Cardiac fibroblast (primary cell): ENCODE measurements around the gene C13orf46.

Experiments
- DNase-seq, 2 donors: peaks; one replicate each; pipeline versions ENCODE4 v3.0.0 to v3.0.0-alpha.2; 2010; ENCODE audit warnings: low read depth in 2 of 2
- H3K4me3 ChIP-seq, 2 donors: replicated peaks in 1 of 2; 1 replicate in 1 of 2; 2 replicates in 1 of 2; pipeline ENCODE4 v1.5.1; 2011; ENCODE audit warnings: low read depth in 2 of 2, low read length in 2 of 2, mild to moderate bottlenecking in 2 of 2, moderate library complexity in 1 of 2
- TF ChIP-seq, protein P1 (sequence below): IDR thresholded peaks from one replicate; pipeline ENCODE4 v1.5.1; 2011; ENCODE audit warnings: low read depth, mild to moderate bottlenecking, low read length, inconsistent platforms

The C13orf46 gene

DNA sequence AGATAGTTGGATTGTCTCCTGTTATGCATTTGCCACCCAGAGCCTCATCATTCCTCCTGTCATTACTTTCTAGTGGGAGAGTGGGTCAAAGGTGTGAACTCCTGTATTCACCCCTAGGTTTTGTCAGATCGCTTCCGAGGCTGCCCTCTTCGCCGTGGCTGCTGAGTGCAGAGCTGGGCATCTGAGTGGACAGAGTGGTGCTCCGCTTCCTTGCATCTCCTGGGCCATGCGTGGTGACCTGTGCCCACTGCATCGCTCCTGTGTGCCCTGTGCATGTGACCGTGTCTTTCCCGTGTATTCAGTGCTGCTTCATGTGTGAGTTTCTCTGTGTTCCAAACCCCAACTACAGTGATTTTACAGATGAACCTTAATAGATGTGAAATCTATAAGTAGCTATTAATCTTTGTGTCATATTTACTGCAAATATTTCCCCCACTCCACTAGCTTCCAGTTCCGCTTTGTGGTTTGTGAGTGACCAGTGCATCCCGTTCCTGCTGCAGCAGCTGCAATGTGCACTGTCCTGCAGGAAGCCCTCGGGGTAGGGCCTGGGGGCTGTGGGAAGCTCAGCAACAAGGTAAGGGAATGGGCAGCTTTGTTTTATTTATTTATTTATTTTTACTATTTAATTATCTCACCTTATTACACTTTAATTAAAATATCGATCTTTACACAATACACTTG lies 53.1 kb downstream of the C13orf46 start:
- TF ChIP-seq, protein P1, sequence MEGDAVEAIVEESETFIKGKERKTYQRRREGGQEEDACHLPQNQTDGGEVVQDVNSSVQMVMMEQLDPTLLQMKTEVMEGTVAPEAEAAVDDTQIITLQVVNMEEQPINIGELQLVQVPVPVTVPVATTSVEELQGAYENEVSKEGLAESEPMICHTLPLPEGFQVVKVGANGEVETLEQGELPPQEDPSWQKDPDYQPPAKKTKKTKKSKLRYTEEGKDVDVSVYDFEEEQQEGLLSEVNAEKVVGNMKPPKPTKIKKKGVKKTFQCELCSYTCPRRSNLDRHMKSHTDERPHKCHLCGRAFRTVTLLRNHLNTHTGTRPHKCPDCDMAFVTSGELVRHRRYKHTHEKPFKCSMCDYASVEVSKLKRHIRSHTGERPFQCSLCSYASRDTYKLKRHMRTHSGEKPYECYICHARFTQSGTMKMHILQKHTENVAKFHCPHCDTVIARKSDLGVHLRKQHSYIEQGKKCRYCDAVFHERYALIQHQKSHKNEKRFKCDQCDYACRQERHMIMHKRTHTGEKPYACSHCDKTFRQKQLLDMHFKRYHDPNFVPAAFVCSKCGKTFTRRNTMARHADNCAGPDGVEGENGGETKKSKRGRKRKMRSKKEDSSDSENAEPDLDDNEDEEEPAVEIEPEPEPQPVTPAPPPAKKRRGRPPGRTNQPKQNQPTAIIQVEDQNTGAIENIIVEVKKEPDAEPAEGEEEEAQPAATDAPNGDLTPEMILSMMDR: no peak
- no peak for DNase-seq
- no peak overlapping the region for H3K4me3 ChIP-seq

- no peak overlapping the region for H3K4me3 ChIP-seq
- TF ChIP-seq, protein P1: no peak
- DNase-seq: no peak
These were observed 53.9 kb downstream of the C13orf46 start for GRCh38 chr13:113919761-113920559.

- H3K4me3 ChIP-seq: no peak overlapping the region
- no peak for DNase-seq
- TF ChIP-seq, protein P1: no peak
These were observed 54.7 kb downstream of the C13orf46 start for GRCh38 chr13:113918981-113919701.

DNA sequence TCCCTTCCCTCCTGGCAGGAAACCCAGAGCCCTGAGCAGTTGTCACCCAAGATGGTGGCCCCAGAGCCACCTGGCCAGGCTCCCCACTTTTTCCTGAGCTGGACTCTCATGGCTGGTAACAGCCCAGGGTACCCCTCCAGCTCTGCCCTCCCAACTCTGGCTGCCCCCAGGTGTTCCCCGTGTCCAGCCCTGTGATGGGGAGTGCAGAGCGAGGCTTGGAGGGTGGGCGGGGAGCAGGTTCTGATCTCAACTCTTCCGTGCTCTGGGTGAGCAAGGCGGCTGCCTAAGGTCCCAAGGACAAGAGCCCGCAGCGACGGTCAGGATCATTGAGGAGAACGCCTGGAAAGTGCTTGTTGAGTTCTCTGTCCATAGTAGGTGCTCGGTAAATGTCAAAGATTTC lies 55.3 kb downstream of the C13orf46 start:
- DNase-seq: no peak
- H3K4me3 ChIP-seq: no peak overlapping the region
- TF ChIP-seq, protein P1: no peak

DNA sequence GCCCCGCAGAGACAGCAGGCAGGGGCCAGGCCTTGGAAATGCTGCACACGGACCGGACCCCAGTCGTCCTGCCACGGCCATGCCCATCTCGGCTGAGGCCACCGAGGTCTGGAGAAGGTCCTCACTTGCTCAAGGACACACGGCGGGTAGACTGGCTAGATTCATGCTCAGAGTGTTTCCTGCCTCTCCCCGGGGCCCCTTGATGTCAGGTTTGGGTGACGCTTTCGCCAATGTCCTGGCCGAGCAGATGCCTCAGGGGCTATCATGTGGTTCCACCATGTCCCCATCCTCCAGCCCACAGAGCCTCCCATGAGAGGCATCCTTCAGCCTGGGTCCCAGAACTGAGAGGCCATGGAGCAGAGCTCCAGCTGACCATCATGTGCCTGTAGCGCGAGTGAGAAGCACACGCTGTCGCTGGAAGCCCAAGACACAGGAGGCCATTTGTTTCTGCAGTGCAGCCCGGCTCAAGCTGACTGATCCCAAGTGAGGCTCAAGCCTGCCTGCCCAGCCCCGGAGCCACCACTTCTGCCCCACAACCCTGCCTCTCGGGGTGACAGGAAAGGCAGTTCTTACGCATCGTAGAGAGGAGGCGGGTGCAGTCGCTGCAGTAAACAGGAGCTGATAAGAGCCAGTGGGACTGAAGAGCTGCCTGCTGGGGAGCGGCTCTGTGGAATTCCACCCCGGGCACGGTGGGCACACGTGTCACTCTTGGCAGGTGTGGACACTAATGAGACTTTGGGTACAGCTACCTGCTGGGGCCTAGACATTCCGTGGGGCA lies 56.1 kb downstream of the C13orf46 start:
- no peak overlapping the region for H3K4me3 ChIP-seq
- no peak for DNase-seq
- TF ChIP-seq, protein P1: no peak

DNA sequence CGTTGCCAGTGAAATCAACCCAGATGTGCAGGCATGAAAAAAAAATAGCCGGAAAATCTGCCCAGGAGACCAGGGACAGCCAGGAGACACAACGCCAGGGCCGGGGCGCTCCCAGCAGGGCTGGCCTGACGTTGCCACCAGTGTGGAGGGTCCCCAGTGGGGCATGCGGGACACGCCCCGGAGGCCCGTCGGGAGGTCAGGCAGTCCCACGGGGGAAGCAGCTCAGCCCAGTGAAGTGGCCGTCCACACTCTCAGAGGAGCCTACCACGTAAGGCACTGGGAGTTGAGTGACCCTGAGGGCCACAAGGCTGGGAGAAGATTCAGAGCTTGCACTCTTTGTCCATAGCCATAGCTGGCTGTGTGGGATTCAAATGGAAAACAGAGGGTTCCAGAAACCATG lies 56.8 kb downstream of the C13orf46 start:
- no peak for DNase-seq
- TF ChIP-seq, protein P1: no peak
- H3K4me3 ChIP-seq: no peak overlapping the region
